SK-N-SH (cell line): Measurements from ENCODE around the gene BABAM2. TPM values are rescaled to one million over a fixed set of nuclear protein-coding genes. Genes with fewer than 3 reads are reported as not detected.

ENCODE experiments used
- CTCF ChIA-PET: fragments of 300-600, 350-600 bp; formaldehyde crosslinking; extraction: SDS; loops from one replicate; lab custom pipeline; 2021; lab: Yijun Ruan, JAX
- POLR2A ChIA-PET: fragments of 350-600 bp; sonication (Branson Sonifier 250); formaldehyde crosslinking; extraction: SDS; loops from one replicate; lab custom pipeline; 2020; ENCODE audit warnings: antibody characterized with exemption, inconsistent platforms; lab: Yijun Ruan, JAX
- DNase-seq: peaks from one replicate; pipeline ENCODE4 v3.0.0; 2012
- H2AFZ ChIP-seq: fragments of 200-600 bp; sonication (generic); 2 replicates; pipeline ENCODE4 v1.8.1; 2016; ENCODE audit warnings: antibody characterized with exemption, mild to moderate bottlenecking, low read depth
- H3F3A ChIP-seq: fragments of 200-600 bp; sonication (generic); replicated peaks from 2 replicates; pipeline ENCODE3; 2016; ENCODE audit warnings: antibody characterized with exemption, mild to moderate bottlenecking; ENCODE audit not compliant: insufficient read depth
- H3K27ac ChIP-seq, 2 experiments: fragments of 200-500 bp in 1 of 2; fragments of 200-600 bp in 1 of 2; sonication (Bioruptor generic) in 1 of 2; sonication (generic), shearing (Covaris generic) in 1 of 2; 2 replicates each; pipeline versions ENCODE4 v1.5.1 to v1.6.1; 2014 to 2016; ENCODE audit warnings: low read depth in 2 of 2, inconsistent platforms in 1 of 2, low read length in 1 of 2, mild to moderate bottlenecking in 1 of 2, mixed read lengths in 1 of 2
- H3K27me3 ChIP-seq: fragments of 200-600 bp; sonication (generic), shearing (Covaris generic); 2 replicates; pipeline ENCODE4 v1.6.1; 2016; ENCODE audit warnings: mixed run types; ENCODE audit not compliant: insufficient read depth
- H3K36me3 ChIP-seq, 2 experiments: fragments of 200-500 bp in 1 of 2; fragments of 200-600 bp in 1 of 2; sonication (Bioruptor generic) in 1 of 2; sonication (generic) in 1 of 2; replicated peaks in 1 of 2; 2 replicates each; pipeline versions ENCODE3 to v1.5.1; 2014 to 2016; ENCODE audit warnings: low read length in 1 of 2, mild to moderate bottlenecking in 1 of 2; ENCODE audit not compliant: insufficient read depth in 2 of 2, control insufficient read depth in 1 of 2
- H3K4me1 ChIP-seq, 2 experiments: fragments of 200-500 bp in 1 of 2; fragments of 200-600 bp in 1 of 2; sonication (Bioruptor generic) in 1 of 2; sonication (generic), shearing (Covaris generic) in 1 of 2; 2 replicates each; pipeline versions ENCODE4 v1.5.1 to v1.6.1; 2014 to 2016; ENCODE audit warnings: low read depth in 1 of 2, low read length in 1 of 2, mixed run types in 1 of 2; ENCODE audit not compliant: insufficient read depth in 2 of 2, control insufficient read depth in 1 of 2
- H3K4me2 ChIP-seq: fragments of 200-600 bp; sonication (generic), shearing (Covaris generic); 2 replicates; pipeline ENCODE4 v1.6.1; 2017; ENCODE audit warnings: mixed run types
- H3K4me3 ChIP-seq, 2 experiments: fragments of 200-500 bp in 1 of 2; fragments of 200-600 bp in 1 of 2; sonication (Bioruptor generic) in 1 of 2; sonication (generic), shearing (Covaris generic) in 1 of 2; 2 replicates each; pipeline versions ENCODE4 v1.5.1 to v1.8.1; 2014 to 2016; ENCODE audit warnings: low read depth in 2 of 2, inconsistent platforms in 1 of 2, low read length in 1 of 2, mild to moderate bottlenecking in 1 of 2, mixed read lengths in 1 of 2, moderate library complexity in 1 of 2
- H3K79me2 ChIP-seq: fragments of 200-600 bp; sonication (generic); 2 replicates; pipeline ENCODE4 v1.8.1; 2017; ENCODE audit warnings: mild to moderate bottlenecking; ENCODE audit not compliant: insufficient read depth
- H3K9ac ChIP-seq: fragments of 200-600 bp; sonication (generic); 2 replicates; pipeline ENCODE4 v1.6.1; 2017; ENCODE audit warnings: mixed run types
- H3K9me2 ChIP-seq: fragments of 200-600 bp; sonication (generic); 2 replicates; pipeline ENCODE4 v1.6.1; 2017; ENCODE audit warnings: mixed run types
- H3K9me3 ChIP-seq: fragments of 200-600 bp; sonication (generic); 2 replicates; pipeline ENCODE4 v1.6.1; 2017; ENCODE audit warnings: mixed run types, mild to moderate bottlenecking, moderate library complexity
- H4K20me1 ChIP-seq: fragments of 200-600 bp; sonication (generic); 2 replicates; pipeline ENCODE4 v1.6.1; 2017; ENCODE audit warnings: mild to moderate bottlenecking, mixed run types; ENCODE audit not compliant: insufficient read depth
- CTCF ChIP-seq: fragments of 200-600 bp; sonication (generic); IDR thresholded peaks from 2 replicates; pipeline ENCODE4 v1.6.1; 2017; ENCODE audit warnings: antibody characterized with exemption, mild to moderate bottlenecking, moderate library complexity
- ELF1 ChIP-seq: IDR thresholded peaks from 2 replicates; pipeline ENCODE4 v1.4.0; 2012
- EP300 ChIP-seq, 2 experiments: IDR thresholded peaks; 2 replicates each; pipeline versions ENCODE4 v1.4.0 to v1.6.1; 2012; ENCODE audit warnings: borderline replicate concordance in 1 of 2, low read depth in 1 of 2, low read length in 1 of 2
- FOXM1 ChIP-seq: IDR thresholded peaks from 2 replicates; pipeline ENCODE4 v1.4.0; 2012; ENCODE audit warnings: low read depth, mild to moderate bottlenecking
- GABPA ChIP-seq: IDR thresholded peaks from 2 replicates; pipeline ENCODE4 v1.4.0; 2012; ENCODE audit warnings: low read depth, mild to moderate bottlenecking
- MEF2A ChIP-seq: IDR thresholded peaks from 2 replicates; pipeline ENCODE4 v1.4.0; 2012; ENCODE audit warnings: low read depth, borderline replicate concordance
- MXI1 ChIP-seq: IDR thresholded peaks from 2 replicates; pipeline ENCODE4 v1.6.1; 2012; ENCODE audit warnings: mild to moderate bottlenecking, low read depth, low read length, improper control_type of control experiment
- POLR2AphosphoS5 ChIP-seq: IDR thresholded peaks from 2 replicates; pipeline ENCODE4 v1.6.1; 2012; ENCODE audit warnings: low read depth, low read length
- RCOR1 ChIP-seq: fragments of 150-350 bp; IDR thresholded peaks from 2 replicates; pipeline ENCODE4 v1.6.1; 2017; ENCODE audit warnings: antibody characterized with exemption, low read length
- RFX5 ChIP-seq: IDR thresholded peaks from 2 replicates; pipeline ENCODE4 v1.6.1; 2012; ENCODE audit warnings: mild to moderate bottlenecking, improper control_type of control experiment, low read length
- TCF12 ChIP-seq: IDR thresholded peaks from 2 replicates; pipeline ENCODE4 v1.4.0; 2012
- ZBTB33 ChIP-seq: IDR thresholded peaks from 2 replicates; pipeline ENCODE4 v1.4.0; 2012; ENCODE audit warnings: low read depth, borderline replicate concordance
- whole genome bisulfite sequencing: methylation state at CpG from one replicate; pipeline ENCODE4 v1.1.6; 2017; ENCODE audit warnings: low lambda C conversion rate; 5-methylcytosine and 5-hydroxymethylcytosine counted together
- polyA plus RNA-seq, 3 experiments: library from polyadenylated mRNA; depleted of rRNA; stranded (reverse); fragments of >200 nt; gene quantifications; 2 replicates each; pipeline ENCODE4 v1.2.3, GENCODE V29; 2012
- TF ChIP-seq, protein P1 (sequence below): IDR thresholded peaks from 2 replicates; pipeline ENCODE4 v1.4.0; 2012; ENCODE audit warnings: low read depth, borderline replicate concordance
- TF ChIP-seq, protein P2 (sequence below): IDR thresholded peaks from 2 replicates; pipeline ENCODE4 v1.4.0; 2012; ENCODE audit warnings: low read depth

Gene BABAM2
- polyA plus RNA-seq, 1 of the 3 experiments (the other 2 are of a cell fraction) = 34.0 TPM

DNA sequence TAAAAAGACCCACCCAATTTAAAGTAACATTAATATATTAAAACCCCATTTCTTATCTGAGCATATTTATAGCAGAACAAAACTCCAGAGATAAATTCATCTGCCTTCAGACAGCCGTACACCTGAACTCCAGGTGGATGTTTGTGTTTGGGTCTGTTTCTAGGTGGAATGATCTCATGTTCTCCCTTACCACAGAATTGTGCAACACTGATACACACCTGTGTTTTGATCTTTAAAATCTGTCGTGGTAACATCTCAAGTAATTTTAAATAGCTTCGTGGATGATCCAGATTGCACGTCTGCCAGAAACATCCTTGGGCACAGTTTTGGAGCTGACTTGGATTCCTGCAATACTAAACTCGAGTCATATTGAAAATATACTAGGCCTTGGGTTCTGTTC lies 294.6 kb downstream of the BABAM2 start:
- Histone ChIP-seq H3K27me3 (no peaks in the 10 kb centered on the region), H3F3A (peaks cover 11% of the 10 kb centered on the region), H3K4me1 (no peaks in the 10 kb centered on the region; a peak in 1 of 4 replicates), H3K36me3 (no peaks in the 10 kb centered on the region), H4K20me1 (no peaks in the 10 kb centered on the region), H3K79me2 (no peaks in the 10 kb centered on the region), H3K9me3 (0 out of 2 replicates have a peak, but pooled peaks cover 7% of the 10 kb centered on the region), H3K9ac (no peak overlapping the region), H3K4me3 (no peak overlapping the region), H2AFZ (no peak overlapping the region), H3K4me2 (no peak overlapping the region), H3K27ac (no peak overlapping the region), H3K9me2 (no peaks in the 10 kb centered on the region)
- 82% methylated on average over 5 of the region's 5 CpGs for WGBS
- ChIA-PET POLR2A (no interaction called here), CTCF (interaction anchor here (0.6 kb wide), 1 partner anchor 48 kb away, joined by 3 read pairs; no protein-coding TSS in a partner anchor)
- no peak for TF ChIP-seq FOXM1
- TF ChIP-seq EP300 (IDR thresholded peaks at IDR 0.05; ENCODE audit: borderline replicate concordance in 1 of 2, low read depth in 1 of 2, low read length in 1 of 2) = no peak
- TF ChIP-seq ZBTB33 = no peak
- no peak for DNase-seq

DNA sequence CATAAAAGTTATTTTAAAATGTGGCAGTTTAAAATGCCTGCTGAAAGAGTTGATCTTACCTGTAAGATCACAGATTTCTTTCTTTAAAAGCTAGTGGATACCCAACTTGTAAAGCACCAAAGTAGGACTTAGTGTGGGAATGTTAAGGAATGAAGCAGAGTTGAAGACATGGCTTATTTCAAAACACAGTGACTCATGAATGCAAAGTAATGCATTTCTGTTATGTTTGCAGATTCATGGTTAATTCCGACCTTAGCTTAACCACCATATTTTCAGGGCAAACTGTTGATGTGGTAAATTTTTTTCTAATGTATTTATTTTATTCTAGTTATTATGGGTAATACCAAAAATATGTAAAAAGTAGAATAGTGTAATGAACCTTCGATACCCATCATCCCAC lies 295.4 kb downstream of the BABAM2 start:
- H3K9ac ChIP-seq = no peak overlapping the region
- 82% methylated on average over 2 of the region's 2 CpGs for WGBS
- ChIA-PET POLR2A (no interaction called here), CTCF (interaction anchor here (0.6 kb wide), 1 partner anchor 49 kb away, joined by 3 read pairs; no protein-coding TSS in a partner anchor)
- H3K27ac ChIP-seq = peak overlapping the region in 1 of 2 experiments; percentile 39; a peak in 2 of 4 replicates
- H3K36me3 ChIP-seq = no peaks in the 10 kb centered on the region
- H3K9me2 ChIP-seq = no peaks in the 10 kb centered on the region
- no peaks in the 10 kb centered on the region for H4K20me1 ChIP-seq
- no peak overlapping the region for H3K4me2 ChIP-seq
- H3K4me3 ChIP-seq = no peak overlapping the region
- TF ChIP-seq, protein P1, sequence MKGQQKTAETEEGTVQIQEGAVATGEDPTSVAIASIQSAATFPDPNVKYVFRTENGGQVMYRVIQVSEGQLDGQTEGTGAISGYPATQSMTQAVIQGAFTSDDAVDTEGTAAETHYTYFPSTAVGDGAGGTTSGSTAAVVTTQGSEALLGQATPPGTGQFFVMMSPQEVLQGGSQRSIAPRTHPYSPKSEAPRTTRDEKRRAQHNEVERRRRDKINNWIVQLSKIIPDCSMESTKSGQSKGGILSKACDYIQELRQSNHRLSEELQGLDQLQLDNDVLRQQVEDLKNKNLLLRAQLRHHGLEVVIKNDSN = no peak
- TF ChIP-seq MXI1 (no peak), ELF1 (no peak), RCOR1 (no peak), POLR2AphosphoS5 (no peak), CTCF (no peak), RFX5 (no peak), MEF2A (no peak), TCF12 (no peak), GABPA (no peak)
- TF ChIP-seq, protein P2, sequence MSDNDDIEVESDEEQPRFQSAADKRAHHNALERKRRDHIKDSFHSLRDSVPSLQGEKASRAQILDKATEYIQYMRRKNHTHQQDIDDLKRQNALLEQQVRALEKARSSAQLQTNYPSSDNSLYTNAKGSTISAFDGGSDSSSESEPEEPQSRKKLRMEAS = no peak
- TF ChIP-seq, all 33 proteins: peak for 0
- Histone ChIP-seq H2AFZ (no peak overlapping the region), H3K9me3 (0 out of 2 replicates have a peak, but pooled peaks cover 2% of the 10 kb centered on the region), H3K79me2 (no peaks in the 10 kb centered on the region), H3K27me3 (no peaks in the 10 kb centered on the region), H3F3A (peaks cover 11% of the 10 kb centered on the region), H3K4me1 (no peaks in the 10 kb centered on the region; a peak in 1 of 4 replicates)
- no peak for DNase-seq
